ENCODE data around the gene HIPK2. TPM values are rescaled to one million over a fixed set of nuclear protein-coding genes. Genes with fewer than 3 reads are reported as not detected.

The HIPK2 gene
- total RNA-seq, 4 donors from 2014 or later, result 20.9 to 40.9 (median 26.7) TPM

DNA sequence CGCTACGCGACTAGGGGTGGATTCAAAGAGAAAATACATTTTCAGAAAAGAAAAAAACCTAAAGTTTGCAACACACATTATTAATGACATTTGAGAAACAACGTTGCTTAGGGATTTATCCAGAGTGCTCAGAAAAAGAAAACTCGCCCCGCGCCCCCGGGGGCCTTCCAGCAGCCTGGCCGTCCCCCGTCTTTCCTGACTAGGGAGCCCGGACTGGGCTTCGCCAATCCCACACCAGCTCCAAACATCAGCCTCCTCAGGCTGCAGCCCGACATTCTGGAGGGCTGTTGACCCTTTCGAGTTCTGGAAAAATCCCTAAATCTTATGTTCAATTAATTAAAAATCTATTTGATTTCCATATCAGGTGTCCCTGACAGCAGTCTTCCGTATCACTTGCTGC, 205.7 kb downstream of the HIPK2 start:
- Histone ChIP-seq H3K27ac (replicated peaks in 1 of 4) (no peak overlapping the region), H3K4me3 (no peak overlapping the region), H3K36me3 (peaks cover 22 to 90% (median 63%) of the 10 kb centered on the region in 4 donors), H3K9me3 (no peaks in the 10 kb centered on the region), H3K27me3 (no peaks in the 10 kb centered on the region), H3K4me1 (peaks cover 0 to 10% (median 2%) of the 10 kb centered on the region in 4 donors)
- WGBS, result 94% methylated on average over 15 of the region's 15 CpGs
- DNase-seq (ENCODE audit: extremely low spot score), result no peak
- TF ChIP-seq, protein P1, sequence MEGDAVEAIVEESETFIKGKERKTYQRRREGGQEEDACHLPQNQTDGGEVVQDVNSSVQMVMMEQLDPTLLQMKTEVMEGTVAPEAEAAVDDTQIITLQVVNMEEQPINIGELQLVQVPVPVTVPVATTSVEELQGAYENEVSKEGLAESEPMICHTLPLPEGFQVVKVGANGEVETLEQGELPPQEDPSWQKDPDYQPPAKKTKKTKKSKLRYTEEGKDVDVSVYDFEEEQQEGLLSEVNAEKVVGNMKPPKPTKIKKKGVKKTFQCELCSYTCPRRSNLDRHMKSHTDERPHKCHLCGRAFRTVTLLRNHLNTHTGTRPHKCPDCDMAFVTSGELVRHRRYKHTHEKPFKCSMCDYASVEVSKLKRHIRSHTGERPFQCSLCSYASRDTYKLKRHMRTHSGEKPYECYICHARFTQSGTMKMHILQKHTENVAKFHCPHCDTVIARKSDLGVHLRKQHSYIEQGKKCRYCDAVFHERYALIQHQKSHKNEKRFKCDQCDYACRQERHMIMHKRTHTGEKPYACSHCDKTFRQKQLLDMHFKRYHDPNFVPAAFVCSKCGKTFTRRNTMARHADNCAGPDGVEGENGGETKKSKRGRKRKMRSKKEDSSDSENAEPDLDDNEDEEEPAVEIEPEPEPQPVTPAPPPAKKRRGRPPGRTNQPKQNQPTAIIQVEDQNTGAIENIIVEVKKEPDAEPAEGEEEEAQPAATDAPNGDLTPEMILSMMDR (IDR thresholded peaks at IDR 0.05), result no peak
- TF ChIP-seq POLR2AphosphoS5 (IDR thresholded peaks at IDR 0.05), result no peak
- TF ChIP-seq POLR2A (IDR thresholded peaks at IDR 0.05; ENCODE audit: low read depth), result no peak
- TF ChIP-seq EP300 (IDR thresholded peaks at IDR 0.05), result no peak
- intact Hi-C loops (cut with DNase I), result loop anchor here (5.0 kb wide), 1 partner anchor 70 kb away; no protein-coding TSS in a partner anchor

DNA sequence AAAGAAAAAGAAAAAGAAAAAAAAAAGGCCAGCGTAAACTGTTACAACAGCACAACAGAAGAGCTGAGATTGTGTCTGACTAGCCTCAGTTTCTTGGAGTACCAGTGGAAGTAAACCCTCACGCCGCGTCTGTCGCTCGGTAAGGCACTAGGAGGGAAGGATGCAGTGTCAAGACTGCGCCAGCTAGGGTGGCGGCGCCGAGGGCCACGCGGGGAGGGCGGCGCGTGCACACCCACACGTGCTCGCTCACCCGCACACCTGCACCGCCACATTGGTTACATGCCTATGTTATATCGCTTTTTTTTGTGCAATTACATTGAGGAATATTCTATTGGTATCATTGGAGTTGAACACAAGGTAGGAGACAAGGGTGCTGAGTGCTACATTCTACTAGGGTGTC, 206.1 kb downstream of the HIPK2 start:
- WGBS, result 97% methylated on average over 20 of the region's 20 CpGs
- TF ChIP-seq, protein P1 (IDR thresholded peaks at IDR 0.05), result no peak
- DNase-seq (ENCODE audit: extremely low spot score), result no peak

GRCh38 chr7:139571190-139571589, 206.6 kb downstream of the HIPK2 start:
- WGBS, result 88% methylated on average over 20 of the region's 20 CpGs
- H3K9me3 ChIP-seq, result no peaks in the 10 kb centered on the region
- H3K4me3 ChIP-seq, result no peak overlapping the region
- DNase-seq (ENCODE audit: extremely low spot score), result no peak
- TF ChIP-seq POLR2AphosphoS5 (IDR thresholded peaks at IDR 0.05) (no peak), EP300 (IDR thresholded peaks at IDR 0.05) (no peak), POLR2A (IDR thresholded peaks at IDR 0.05; ENCODE audit: low read depth) (no peak)
- TF ChIP-seq, protein P1 (IDR thresholded peaks at IDR 0.05), result no peak
- intact Hi-C loops (cut with DNase I), result loop anchor here (5.0 kb wide), 1 partner anchor 69 kb away; no protein-coding TSS in a partner anchor
- no peak overlapping the region for H3K27ac ChIP-seq (replicated peaks in 1 of 4)
- peaks cover 22 to 88% (median 55%) of the 10 kb centered on the region in 4 donors for H3K36me3 ChIP-seq
- H3K27me3 ChIP-seq, result no peaks in the 10 kb centered on the region
- peaks cover 0 to 10% (median 2%) of the 10 kb centered on the region in 4 donors for H3K4me1 ChIP-seq

More for the DNA sequence above, 206.1 kb downstream of the HIPK2 start:
- no peak overlapping the region for H3K27ac ChIP-seq (replicated peaks in 1 of 4)
- peaks cover 22 to 92% (median 60%) of the 10 kb centered on the region in 4 donors for H3K36me3 ChIP-seq
- H3K9me3 ChIP-seq, result no peaks in the 10 kb centered on the region
- no peak overlapping the region for H3K4me3 ChIP-seq
- intact Hi-C loops (cut with DNase I), result loop anchor here (5.0 kb wide), 1 partner anchor 69 kb away; no protein-coding TSS in a partner anchor
- no peaks in the 10 kb centered on the region for H3K27me3 ChIP-seq
- H3K4me1 ChIP-seq, result peaks cover 0 to 10% (median 2%) of the 10 kb centered on the region in 4 donors

GRCh38 chr7:139570626-139571025, 207.2 kb downstream of the HIPK2 start:
- H3K36me3 ChIP-seq, result peaks cover 22 to 82% (median 50%) of the 10 kb centered on the region in 4 donors
- WGBS, result 95% methylated on average over 5 of the region's 5 CpGs
- intact Hi-C loops (cut with DNase I), result loop anchor here (5.0 kb wide), 1 partner anchor 68 kb away; no protein-coding TSS in a partner anchor

More at GRCh38 chr7:139570626-139571025, 207.2 kb downstream of the HIPK2 start:
- Histone ChIP-seq H3K9me3 (no peaks in the 10 kb centered on the region), H3K27ac (replicated peaks in 1 of 4) (no peak overlapping the region), H3K27me3 (no peaks in the 10 kb centered on the region), H3K4me1 (peaks cover 0 to 10% (median 2%) of the 10 kb centered on the region in 4 donors), H3K4me3 (no peak overlapping the region)
- TF ChIP-seq, protein P1 (IDR thresholded peaks at IDR 0.05), result no peak
- no peak for TF ChIP-seq EP300 (IDR thresholded peaks at IDR 0.05)
- no peak for TF ChIP-seq POLR2A (IDR thresholded peaks at IDR 0.05; ENCODE audit: low read depth)
- no peak for TF ChIP-seq POLR2AphosphoS5 (IDR thresholded peaks at IDR 0.05)
- DNase-seq (ENCODE audit: extremely low spot score), result no peak
